Activated CD8-positive, alpha-beta memory T cell treated with anti-CD3 and anti-CD28 coated beads, Interleukin-2, amount 50 U/mL, for 48 hours (primary cell): Measurements from ENCODE around the gene SCD5.

Source experiments
- DNase-seq: peaks from one replicate; pipeline ENCODE4 v3.0.0-alpha.2; 2020

SCD5 gene

DNA sequence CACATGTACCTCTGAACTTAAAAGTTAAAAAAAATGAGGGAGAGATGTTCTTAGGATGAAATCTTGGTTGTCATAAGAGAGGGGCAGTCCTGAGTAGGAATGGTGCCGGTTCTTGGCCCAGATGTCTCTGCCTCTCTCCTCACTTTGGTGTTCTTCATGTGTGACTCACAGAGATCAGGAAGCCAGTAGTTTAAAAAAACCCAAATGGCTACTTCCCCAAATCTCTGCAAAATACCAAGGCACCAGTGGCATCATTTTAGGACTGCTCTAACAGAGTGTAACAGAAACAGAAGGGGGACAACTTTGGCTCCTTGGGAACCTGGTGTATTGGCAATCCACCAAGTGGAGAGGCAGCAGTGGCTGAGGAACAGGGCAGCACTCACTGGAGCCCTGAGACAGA is 116.8 kb downstream of the SCD5 start:
- no peak for DNase-seq

DNA sequence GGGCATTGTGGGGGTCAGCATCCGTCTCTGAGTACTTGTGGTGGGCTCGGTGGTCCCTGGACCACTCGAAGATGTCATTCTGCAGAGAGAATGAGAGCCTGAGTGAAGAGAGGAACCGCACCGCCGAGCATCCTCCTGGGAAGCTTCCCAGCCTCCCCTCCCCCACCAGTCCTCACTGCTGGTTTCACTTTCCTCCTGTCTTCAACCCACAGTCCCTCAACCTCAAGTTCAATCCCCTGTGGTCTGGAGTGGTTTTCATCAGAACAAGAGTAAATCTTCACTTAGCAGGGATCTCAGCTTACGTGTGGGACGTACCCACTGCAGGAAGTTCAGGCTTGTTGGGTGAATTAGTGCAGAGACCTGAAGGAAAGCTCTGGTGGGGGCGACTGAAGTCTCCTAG is 117.8 kb downstream of the SCD5 start:
- no peak for DNase-seq

DNA sequence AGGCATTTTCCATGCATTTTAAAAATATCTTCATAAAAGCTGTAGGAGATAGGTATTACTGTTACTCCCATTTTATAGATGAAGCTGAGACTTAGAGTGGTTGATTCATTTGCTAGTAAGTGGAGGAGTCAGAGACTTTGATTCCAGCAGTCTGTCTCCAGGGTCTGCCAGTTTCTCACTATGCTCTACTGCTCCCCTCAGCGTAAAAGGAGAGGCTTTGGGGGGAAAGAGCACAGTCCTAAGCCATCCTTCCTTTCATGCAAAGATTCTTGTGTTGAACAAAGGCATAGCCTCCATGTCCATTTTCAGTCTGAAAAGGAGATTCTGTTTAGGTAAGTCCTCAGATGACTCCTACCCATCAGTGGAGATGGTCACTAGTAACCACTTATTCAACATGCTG is 119.1 kb downstream of the SCD5 start:
- no peak for DNase-seq

DNA sequence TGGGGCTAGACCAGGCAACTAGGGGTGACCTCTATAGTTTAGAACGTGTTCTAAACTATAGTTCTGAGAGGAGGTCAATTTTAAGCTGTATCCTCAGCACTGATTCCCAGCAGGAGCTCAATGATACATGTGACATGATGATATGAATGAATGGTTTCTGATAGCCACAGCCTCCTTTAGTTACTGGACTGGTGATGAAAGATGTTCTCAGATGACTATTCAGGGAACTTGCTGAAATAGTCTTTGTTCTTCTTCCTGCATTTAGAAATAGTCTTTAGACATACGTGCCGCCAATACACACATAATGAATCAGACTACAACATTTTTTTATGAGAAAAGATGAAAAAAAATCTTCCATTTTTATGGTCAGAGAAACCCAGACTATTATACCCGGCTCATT is 120.5 kb downstream of the SCD5 start:
- DNase-seq: no peak

DNA sequence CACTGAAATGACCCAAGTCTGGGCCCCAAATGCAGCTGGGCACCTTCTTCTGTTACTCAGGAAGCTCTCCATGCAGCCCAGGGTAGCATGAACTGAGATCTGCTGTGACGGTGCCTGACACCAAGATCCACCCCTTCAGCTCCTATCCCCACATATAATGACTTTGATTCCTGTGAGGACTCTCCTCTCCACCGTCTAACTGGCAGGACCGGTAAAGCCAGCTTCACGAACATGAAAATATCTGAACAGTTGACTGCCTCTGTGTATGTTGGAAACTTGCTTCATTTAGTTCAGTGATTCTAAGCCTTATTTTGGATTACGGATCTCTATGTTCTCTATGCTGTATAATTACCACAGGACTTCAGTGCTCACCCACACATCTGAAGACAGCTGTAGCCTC is 121.3 kb downstream of the SCD5 start:
- no peak for DNase-seq

DNA sequence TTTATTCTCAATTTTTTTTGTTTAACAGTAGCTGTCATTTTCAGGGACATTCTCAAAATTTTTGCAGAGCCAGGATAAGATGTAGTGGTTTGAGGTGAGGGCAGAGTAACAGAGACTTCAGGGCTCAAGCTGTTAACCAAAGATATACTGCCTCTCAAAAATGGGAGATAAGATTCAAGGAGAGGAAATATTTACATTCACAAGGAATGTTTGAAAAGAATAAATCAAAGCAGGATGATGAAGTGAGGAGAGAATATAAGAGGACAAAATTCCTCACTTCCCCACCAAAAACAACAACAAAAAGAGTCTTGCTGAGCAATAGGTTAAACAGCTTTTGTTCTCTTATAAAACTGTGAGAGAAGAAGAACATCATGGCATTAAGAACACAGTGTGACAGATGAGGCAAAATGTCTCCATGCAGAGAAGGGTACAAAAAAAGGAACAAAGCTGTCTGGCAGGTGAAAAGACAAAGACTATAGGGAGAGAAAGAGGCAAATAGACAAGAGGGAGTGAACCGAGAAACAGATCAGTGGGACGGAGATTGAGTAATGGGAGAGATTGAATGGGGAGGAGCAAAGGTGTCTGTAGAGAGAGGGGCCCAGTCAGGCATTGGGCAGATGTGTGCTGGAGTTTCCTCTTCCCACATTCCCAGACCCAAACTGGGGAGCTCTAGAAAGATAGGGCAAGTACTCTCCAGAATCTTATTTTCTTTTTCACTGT is 130.7 kb downstream of the SCD5 start:
- DNase-seq: no peak

DNA sequence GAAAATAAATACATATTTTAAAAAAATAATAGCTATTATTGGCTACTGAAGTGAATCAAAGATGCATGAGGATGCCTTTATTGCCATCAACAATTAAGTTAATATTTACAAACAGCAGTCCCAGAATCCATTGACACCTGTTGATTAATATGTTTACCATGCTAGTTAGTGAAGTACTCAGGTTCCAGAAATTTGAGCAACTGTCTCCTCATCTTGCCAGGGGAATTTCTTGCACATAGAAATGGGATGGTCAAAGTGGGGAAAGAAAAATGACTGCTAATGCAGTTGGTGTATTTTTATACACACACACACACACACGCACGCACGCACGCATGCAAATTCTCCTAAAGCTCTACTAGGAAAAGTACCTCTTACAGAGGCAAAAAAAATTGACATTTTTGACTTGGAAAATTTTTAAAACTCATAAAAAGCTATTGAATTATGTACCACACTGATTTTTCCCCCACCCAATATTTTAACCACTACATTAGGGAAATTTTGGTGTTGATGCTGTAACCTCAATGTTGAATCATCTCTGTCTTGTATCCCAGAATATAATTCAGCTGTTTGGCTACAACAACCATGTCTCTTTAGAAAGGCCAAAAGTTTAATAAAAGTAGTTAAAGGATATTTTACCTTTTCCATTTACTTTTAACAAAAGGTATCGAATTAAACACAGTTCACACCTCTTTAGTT is 131.5 kb downstream of the SCD5 start:
- DNase-seq: no peak

DNA sequence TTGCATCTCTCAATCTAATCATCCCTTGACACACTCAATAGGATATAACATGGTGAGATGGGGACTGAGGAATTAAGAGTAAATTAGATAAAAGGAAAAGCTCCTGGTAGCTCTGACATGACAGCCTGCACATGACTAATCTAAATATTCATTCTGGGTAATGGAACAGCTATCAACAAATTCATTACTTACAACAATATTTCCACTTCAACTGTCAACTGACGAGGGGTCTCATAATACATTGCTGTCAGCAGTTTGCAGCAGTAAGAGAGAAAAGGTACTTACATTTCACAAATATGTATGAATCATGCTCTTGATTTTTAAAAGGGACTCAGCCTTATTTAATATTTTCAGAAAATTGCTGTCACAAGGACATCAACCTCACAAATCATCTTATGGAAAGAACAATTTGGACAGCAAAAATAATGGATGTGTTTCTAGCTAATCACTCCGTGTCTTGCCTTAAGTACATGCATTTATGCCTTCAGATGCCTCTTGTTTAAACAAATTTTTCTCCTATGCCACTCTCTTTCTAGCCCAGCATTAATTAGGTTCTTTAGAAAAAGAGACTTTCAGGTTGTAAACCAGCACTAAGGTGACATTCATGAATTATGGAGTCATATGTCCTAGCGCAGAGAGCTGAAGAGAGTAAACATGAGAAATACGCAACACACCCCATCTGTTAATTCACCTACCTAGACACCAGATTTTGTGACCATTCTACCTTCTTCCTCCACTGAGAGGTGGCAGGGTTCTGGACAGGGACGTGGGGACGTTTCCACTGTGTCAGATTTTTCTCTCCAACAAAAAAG is 137.2 kb downstream of the SCD5 start:
- no peak for DNase-seq

DNA sequence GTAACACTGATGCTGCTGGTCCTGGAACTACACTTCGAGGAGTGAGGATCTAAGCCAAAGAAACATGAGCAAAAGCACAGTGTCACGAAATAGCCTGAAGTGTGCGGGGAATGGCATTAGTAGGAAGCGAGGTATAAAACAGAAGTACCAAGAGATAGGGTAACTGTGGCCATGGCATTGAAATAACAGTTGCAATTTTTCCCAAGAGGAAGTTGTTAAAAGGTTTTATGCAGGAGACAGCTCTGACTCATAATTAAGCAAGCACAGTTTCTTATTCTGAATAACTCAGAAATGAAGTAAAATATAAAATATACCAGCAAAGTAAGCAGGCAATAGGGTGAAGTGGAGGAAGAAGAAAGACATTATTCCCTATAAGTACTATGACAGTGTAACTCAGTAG is 146.5 kb downstream of the SCD5 start:
- DNase-seq: no peak

DNA sequence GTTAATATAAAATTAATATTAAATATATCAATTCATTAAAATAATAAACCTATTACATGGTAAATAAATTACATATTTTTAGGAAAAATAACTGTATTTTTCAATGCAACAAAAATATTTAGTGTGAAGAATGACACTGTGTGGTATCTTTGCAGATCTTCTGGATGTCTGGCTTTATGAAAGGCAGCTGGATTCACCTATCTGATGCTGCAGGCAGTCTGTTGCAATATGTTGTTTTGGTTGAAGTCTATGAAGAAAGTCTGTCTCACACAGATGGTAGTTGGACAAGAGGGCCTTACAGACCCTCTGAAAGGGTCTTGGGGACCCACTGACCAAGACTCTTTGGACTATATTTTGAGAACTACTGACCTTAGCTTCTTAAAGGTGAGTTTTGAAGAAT is 147.7 kb downstream of the SCD5 start:
- DNase-seq: no peak

DNA sequence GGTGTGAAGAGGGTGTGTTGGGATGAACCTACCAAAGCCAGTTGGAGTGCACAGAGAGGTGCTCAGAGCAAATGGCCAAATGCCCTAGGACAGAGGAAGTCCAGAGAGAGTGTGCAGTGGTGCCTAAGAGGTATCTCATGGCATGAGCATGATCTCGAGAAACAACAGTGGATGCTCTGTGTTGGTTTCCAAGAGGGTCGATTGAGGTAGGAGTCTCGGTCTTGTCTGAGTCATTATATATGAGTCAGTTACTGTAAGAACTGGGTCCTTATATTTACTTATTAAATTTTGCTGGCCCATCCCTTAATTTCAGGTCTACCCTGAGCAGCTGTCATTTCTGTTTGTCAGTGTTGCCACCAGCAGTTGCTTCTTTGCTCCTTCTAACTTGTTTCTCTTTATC is 150.2 kb downstream of the SCD5 start:
- DNase-seq: no peak

DNA sequence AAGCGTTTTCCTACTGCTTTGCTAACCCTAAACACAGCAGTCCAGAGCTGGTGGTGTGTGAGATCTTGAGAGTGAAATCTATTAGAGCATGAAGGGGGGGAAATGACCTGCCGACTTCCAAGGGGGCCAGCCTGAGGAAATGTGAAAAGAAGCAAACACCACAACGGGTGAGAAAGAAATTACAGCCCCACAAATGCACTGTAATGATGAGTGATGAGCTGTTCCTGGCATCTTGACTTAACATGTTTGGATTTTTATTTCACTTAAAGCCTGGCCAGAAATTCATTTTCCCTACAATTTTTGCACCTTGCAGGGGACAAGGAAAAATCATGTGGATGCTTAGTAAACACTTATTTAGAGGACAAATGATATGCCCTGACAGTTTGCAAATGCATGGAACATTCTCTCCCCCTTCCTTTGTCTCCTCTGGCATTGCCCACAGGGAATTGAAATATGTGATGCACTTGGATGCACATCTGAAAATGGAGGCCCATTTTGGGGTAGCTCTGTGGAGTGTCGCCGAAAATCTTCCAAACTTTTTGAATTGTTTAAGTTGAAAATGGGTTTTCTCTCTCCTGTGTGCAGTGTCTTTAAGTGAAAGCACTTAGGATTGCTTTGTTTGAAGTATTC is 152.5 kb downstream of the SCD5 start:
- no peak for DNase-seq

DNA sequence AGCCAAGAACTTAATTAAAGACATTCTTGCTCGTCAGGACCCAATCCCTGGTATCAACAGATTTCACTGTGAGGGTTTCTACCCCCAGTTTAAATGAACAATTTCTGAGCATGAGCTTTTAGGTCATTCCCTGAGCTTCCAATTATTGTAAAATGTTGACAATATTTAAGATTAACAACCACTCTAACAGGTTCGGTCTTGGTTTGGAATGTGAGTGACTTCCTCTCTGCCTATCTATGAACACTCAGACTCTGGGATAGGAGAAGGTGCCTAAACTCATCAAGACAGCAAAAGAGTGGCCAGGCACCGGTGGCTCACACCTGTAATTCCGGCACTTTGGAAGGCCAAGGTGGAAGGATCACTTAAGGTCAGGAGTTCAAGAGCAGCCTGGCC is 153.9 kb downstream of the SCD5 start:
- no peak for DNase-seq

DNA sequence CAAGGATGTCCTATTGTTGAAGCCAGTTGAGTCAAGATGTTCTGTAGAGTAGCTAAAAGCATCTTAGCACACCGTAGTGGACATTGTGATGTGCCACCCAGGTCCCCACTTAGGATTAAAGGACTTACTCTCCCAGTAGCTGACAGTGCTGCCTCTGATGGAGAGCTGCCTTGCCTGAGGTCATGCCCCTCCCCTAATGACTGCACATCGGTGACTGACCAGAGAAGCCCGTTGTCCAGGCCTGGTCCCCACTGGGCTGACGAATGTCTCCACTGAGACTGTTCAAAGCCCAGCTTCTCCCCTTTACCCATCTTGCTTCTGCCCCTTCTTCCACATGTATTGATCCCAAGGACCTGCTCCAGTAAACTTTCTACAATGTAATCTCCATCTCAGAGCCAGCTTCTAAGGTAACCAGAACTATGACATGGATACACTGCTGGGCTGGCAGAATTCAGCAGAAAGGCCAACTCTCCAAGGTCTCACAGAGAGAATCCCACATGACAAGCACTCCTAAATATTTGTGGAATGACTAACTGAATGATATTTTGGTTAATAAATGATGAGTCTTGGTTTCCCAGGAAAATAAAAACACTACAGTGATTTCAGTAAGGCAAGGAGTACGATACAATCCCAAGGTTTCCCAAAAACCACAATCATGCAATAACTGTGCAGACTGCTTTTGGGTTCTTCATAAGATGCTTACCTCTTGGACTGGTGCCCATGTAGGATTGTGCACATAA is 154.4 kb downstream of the SCD5 start:
- no peak for DNase-seq

DNA sequence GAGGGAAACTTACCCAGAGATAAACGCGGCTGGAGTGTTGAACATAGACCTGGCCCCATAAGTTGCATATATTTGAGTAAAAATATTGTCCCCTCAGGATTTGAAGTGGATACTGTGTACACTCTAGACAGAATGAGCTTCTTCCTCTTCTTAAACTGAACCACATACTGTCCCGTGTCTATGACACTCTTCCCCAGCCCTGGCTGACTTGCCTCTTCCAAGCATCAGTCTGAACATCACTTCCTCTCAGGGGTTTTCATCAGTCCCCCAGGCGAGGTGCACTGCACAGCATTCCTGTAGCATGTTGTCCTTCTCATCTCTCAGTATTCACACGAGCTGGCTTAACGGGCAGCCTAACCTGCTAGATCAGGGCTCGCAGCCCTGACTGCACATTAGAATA is 156.3 kb downstream of the SCD5 start:
- DNase-seq: no peak

DNA sequence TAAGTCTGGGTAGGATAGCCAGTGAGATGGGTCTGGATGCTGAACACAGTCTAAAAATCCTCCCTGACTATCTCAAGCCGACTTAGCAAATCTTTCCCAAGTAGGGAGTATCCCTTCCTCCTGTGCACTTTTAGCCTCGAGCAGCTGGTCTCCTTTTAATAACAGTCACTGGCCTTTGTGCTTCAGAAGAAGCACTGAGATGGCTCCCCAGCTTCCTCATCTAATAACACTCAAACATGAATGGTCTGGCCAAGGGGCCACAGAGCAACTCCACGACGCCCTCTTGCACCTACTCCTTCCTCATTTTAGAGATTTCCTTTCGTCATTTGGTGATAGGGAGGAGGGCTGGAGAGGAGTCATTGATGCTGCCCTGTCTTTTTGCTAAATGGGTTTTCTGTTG is 158.1 kb downstream of the SCD5 start:
- no peak for DNase-seq

DNA sequence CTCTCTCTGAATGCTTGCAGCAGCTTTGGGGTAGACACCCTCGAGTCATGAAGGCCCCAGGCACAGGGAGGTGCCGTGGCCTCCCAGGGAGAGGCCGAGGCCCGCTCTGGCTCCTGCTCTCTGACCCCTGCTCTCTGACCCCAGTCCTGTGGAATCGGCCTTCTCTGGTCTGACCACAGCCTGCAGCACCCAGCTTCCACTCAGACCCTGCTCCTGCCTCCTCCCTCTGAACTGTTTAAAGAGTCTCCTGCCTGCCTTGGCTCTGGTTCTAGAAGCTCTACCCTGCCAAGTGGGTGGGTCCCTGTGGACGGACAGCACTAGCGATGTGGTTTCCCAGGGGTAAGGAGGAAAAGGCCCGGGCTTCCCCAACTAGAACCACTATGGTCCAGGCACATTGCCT is 158.6 kb downstream of the SCD5 start:
- no peak for DNase-seq

DNA sequence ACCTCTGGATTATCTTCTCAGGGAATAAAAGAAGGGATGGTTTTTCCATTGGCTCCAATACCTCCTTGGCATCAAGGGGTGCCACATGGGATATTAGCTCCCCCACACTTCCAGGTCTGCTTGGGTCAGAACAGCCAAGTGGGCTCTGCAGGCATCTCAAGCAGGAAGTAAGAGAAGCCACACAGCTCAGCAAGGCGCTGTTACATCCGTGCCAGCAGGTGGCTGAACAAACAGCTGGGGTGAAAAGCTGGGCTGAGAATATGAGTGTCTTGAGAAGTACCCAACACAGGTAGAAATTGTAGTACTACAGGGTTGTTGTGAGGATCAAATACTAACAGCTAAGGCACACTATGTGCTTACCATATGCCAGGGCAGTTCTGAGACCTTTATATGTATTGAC is 160.1 kb downstream of the SCD5 start:
- DNase-seq: no peak

DNA sequence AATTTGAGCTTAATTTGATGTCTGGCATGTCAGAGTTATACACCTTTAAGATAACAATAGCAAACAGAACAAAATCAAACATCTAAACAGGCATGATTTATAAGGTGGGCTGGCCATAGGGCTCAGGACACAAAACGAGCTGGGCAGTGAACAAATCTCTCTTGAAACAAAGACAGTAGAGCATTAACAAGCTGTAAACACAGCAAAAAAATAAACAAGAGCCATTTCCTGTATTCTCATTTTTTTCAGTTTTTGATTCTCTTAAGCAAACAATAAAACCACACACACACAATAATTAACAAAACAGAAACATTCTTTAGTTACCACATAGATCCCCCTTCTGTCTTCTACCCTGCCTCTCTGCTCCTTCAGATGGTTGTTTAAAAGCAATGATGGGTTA is 168.5 kb downstream of the SCD5 start:
- DNase-seq: no peak

DNA sequence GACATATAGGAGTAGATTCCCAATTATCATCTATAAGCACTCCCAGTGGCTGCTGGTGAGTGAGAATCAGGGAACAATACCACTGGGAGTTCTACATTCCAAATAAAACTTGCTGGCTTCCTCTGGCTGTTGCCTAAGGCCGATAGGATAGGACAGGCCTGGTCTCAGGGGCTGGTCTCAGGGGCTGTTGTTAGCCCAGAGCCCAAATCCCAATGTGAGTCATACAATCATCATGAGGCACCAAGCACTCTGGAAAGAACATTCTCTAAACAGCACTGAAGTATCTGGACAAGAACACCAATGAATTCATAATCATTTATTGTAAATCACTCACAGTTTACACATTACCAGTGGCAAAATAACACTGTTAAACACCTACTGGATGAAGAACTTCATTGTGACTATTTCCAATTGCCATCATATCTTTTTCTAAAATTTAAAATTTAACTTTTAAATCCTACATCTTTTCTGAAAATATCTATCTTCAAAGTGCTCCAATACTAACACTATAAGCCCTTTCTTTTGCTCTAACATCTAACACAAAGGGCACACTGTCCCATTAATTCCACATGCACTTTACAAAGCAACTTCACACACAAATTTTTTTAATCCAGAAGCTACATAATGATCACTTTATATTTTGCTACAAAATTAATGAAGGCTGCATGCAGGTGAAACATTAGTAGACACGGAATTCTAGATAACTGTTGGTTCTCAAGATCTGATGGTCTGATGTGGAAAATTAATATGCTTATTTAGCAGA is 169.2 kb downstream of the SCD5 start:
- no peak for DNase-seq

DNA sequence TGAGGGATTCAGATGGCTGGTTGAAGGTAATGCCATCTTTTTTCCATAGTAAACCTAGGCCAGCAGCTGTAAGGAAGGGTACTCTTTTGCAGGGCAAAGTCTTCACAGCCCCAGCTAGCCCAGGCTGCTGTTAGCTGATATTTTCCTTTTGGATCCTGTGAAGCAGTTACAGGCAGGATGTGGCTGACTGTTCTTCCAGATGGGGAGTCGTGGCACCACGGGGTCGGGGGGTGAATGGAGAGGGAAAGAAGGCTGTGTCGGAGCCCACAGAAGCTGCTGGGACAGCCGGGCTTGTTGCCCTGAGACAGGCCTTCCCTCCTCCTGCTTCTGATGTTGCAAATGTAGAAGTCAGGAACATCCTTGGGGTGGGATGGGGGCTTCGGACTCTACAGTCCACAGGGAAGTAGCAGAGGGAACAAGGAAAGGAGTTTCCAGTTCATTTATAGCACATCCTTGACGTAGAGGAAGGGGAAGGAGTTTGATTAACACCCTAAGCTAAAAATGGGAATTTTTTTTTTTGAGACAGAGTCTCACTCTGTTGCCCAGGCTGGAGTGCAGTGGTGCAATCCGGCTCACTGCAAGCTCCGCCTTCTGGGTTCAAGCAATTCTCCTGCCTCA is 172.2 kb downstream of the SCD5 start:
- no peak for DNase-seq

DNA sequence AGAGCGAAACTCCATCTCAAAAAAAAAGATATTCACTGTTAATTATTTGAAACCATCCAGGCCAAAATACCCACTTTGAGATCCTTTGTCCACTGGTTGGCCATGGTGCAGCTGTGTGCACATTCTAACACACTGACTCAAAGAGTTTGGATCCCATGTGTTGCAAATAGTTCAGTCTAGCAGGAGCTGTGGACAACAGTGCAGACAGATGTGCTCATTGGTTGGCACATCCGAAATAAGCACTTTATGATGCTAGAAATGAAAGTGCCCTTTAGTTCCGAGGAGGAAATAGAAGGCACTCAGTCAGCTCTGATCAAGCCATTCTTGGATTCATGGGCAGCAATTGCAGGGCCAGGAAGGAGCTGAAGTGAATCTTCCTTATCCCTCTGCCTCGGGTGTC is 173.8 kb downstream of the SCD5 start:
- no peak for DNase-seq
